Skeletal muscle tissue (tissue), 4 donors: Measurements from ENCODE around the gene PFKL. TPM values are rescaled to one million over a fixed set of nuclear protein-coding genes. Genes with fewer than 3 reads are reported as not detected.

Source experiments
- H3K27ac ChIP-seq: one replicate; pipeline ENCODE4 v1.7.0; 2013; ENCODE audit warnings: mild to moderate bottlenecking, low read depth, low read length, inconsistent platforms
- H3K27me3 ChIP-seq, 3 donors: one replicate each; pipeline ENCODE4 v1.7.0; 2013; ENCODE audit warnings: low read length in 3 of 3; ENCODE audit not compliant: control insufficient read depth in 3 of 3, insufficient read depth in 3 of 3
- H3K36me3 ChIP-seq, 3 donors: one replicate each; pipeline ENCODE4 v1.7.0; 2013; ENCODE audit warnings: low read length in 3 of 3; ENCODE audit not compliant: control insufficient read depth in 3 of 3, insufficient read depth in 3 of 3
- H3K4me1 ChIP-seq, 3 donors: one replicate each; pipeline ENCODE4 v1.7.0; 2013; ENCODE audit warnings: low read length in 3 of 3, mild to moderate bottlenecking in 3 of 3; ENCODE audit not compliant: control insufficient read depth in 3 of 3, insufficient read depth in 3 of 3
- H3K4me3 ChIP-seq, 3 donors: one replicate each; pipeline ENCODE4 v1.7.0; 2013; ENCODE audit warnings: low read length in 3 of 3
- H3K9ac ChIP-seq, 3 donors: one replicate each; pipeline ENCODE4 v1.7.0; 2013; ENCODE audit warnings: low read length in 3 of 3, mild to moderate bottlenecking in 3 of 3, moderate library complexity in 2 of 3, low read depth in 1 of 3
- H3K9me3 ChIP-seq, 3 donors: one replicate each; pipeline ENCODE4 v1.7.0; 2013; ENCODE audit warnings: low read length in 3 of 3; ENCODE audit not compliant: control insufficient read depth in 3 of 3
- total RNA-seq: library from RNA; depleted of rRNA; stranded (reverse); fragments of >200 nt; gene quantifications from one replicate; pipeline ENCODE4 v1.2.3, GENCODE V29; 2014
- donor health status: Osteomylitis.

Gene PFKL
- total RNA-seq, 1 donor from 2014 or later, result 72.0 TPM

- Histone ChIP-seq H3K9me3 (no peaks in the 10 kb centered on the region), H3K4me1 (peaks cover 0 to 14% (median 0%) of the 10 kb centered on the region in 3 donors), H3K27ac (no peak overlapping the region), H3K9ac (no peak overlapping the region), H3K27me3 (no peaks in the 10 kb centered on the region), H3K36me3 (peaks cover 3 to 21% (median 6%) of the 10 kb centered on the region in 3 donors), H3K4me3 (no peak overlapping the region)
Measured at GRCh38 chr21:44326716-44327602, 27.1 kb downstream of the PFKL start.

DNA sequence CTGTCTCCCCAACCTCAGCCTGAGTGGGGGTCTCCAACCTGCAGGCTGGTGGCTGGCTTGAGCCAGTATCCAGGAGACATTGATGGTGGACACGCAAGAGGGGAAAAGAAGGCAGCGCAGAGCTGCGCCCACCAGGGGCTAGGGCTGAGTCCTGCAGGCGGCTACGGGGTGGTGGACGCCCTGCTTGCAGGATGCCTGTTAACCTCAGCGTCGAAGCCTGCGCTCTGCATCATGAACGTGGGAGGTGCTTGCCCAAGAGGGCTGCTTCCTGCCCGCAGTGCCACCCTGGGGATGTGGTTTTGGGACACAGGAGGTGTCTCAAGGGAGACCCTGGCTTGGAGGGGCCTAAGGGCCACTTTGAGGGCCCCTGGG is 27.7 kb downstream of the PFKL start:
- H3K9ac ChIP-seq, result no peak overlapping the region
- no peak overlapping the region for H3K4me3 ChIP-seq
- H3K9me3 ChIP-seq, result no peaks in the 10 kb centered on the region
- no peaks in the 10 kb centered on the region for H3K27me3 ChIP-seq
- H3K4me1 ChIP-seq, result peaks cover 0 to 15% (median 0%) of the 10 kb centered on the region in 3 donors
- H3K36me3 ChIP-seq, result peaks cover 4 to 21% (median 6%) of the 10 kb centered on the region in 3 donors
- H3K27ac ChIP-seq, result no peak overlapping the region

- Histone ChIP-seq H3K27me3 (no peaks in the 10 kb centered on the region), H3K4me3 (no peak overlapping the region), H3K9ac (no peak overlapping the region), H3K36me3 (peaks cover 4 to 21% (median 7%) of the 10 kb centered on the region in 3 donors), H3K9me3 (no peaks in the 10 kb centered on the region), H3K4me1 (peaks cover 0 to 10% (median 0%) of the 10 kb centered on the region in 3 donors), H3K27ac (no peak overlapping the region)
Measured at GRCh38 chr21:44328242-44328895, 28.5 kb downstream of the PFKL start.

GRCh38 chr21:44329086-44329889 is 29.4 kb downstream of the PFKL start:
- Histone ChIP-seq H3K36me3 (peaks cover 4 to 20% (median 5%) of the 10 kb centered on the region in 3 donors), H3K27ac (no peak overlapping the region), H3K4me1 (peaks cover 0 to 5% (median 0%) of the 10 kb centered on the region in 3 donors), H3K9me3 (no peaks in the 10 kb centered on the region), H3K27me3 (no peaks in the 10 kb centered on the region), H3K9ac (no peak overlapping the region), H3K4me3 (no peak overlapping the region)

DNA sequence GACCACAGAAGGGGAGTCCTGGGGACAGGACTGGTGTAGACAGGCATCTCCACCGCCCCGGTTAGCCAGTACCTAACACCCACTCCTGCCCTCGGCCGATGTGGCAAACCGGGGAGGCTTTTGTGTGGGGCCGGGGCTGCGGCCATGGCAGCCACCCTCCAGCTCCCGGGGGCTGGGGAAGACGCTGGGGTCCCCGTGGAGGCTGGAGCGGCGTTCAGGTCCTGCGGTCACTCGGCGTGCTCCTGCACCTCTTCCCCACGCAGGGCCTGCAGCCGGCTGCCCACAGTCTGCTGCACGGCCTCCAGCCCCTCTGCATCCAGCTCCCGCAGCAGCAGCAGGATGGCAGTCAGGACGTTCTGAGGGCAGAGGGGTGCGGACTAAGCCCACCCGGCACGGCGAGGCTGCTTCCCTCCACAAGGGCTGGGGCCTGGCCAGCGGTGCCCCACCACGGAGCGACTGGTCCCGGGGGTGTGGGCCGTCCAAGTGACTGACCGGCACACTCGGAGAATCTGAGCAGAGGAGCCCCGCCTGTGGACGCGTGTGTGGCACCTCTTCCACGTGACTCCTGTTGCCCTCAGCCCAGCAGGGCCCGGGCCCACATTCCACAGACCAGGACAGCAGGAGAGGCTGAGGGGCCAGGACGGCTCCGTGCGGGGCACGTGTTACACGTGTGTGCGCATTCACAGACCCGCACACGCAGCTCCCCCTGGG is 30.3 kb downstream of the PFKL start:
- H3K9ac ChIP-seq, result peak overlapping the region in 1 of 3 donors; percentile 8
- H3K36me3 ChIP-seq, result peaks cover 4 to 15% (median 4%) of the 10 kb centered on the region in 3 donors
- H3K4me3 ChIP-seq, result no peak overlapping the region
- H3K9me3 ChIP-seq, result no peaks in the 10 kb centered on the region
- peaks cover 0 to 4% (median 0%) of the 10 kb centered on the region in 3 donors for H3K4me1 ChIP-seq
- H3K27me3 ChIP-seq, result no peaks in the 10 kb centered on the region
- no peak overlapping the region for H3K27ac ChIP-seq

DNA sequence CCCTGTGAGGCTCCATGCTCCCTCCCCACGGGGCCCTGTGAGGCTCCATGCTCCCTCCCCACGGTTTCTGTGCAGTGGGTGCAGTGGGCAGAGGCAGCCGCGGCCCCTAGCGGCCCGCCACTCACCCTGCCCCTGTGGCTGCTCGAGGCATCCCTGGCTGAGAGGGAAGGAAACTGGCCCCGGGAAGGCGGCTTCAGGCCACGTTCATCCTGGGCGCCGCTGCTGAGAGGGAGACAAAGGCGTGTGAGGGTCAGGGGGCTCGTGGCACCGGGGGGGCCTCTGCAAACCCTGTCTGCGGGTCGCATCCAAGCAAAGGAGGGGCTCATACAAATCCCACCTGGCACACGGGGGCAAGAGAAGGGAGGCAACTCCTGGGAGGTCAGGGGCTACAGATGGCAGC is 30.8 kb downstream of the PFKL start:
- no peaks in the 10 kb centered on the region for H3K27me3 ChIP-seq
- H3K4me1 ChIP-seq, result peaks cover 0 to 4% (median 0%) of the 10 kb centered on the region in 3 donors
- H3K27ac ChIP-seq, result no peak overlapping the region
- H3K36me3 ChIP-seq, result peaks cover 4 to 15% (median 6%) of the 10 kb centered on the region in 3 donors
- no peak overlapping the region for H3K4me3 ChIP-seq
- H3K9ac ChIP-seq, result peak overlapping the region in 1 of 3 donors; percentile 8
- H3K9me3 ChIP-seq, result no peaks in the 10 kb centered on the region

DNA sequence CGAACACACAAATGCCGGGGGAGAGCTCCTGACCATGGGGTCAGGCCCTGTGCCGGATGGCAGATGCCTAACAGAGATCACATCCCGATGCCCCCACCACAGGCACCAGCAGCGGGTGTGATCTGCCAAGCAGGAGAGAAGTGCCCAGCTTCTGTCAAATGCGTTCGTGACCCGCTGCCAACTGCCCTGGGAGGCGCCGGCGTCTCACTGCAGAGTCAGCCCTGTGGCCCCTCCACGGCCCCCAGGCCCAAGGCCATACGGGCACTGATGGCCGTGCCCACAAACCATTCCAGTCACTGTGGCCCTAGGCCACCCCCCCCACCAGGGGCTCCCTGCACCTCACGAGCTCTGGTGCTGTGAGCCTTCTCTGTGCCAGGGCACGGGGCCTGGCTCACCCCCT is 31.4 kb downstream of the PFKL start:
- H3K27me3 ChIP-seq, result no peaks in the 10 kb centered on the region
- no peaks in the 10 kb centered on the region for H3K9me3 ChIP-seq
- H3K4me1 ChIP-seq, result peaks cover 0 to 4% (median 0%) of the 10 kb centered on the region in 3 donors
- no peak overlapping the region for H3K9ac ChIP-seq
- peaks cover 7 to 12% (median 9%) of the 10 kb centered on the region in 3 donors for H3K36me3 ChIP-seq
- no peak overlapping the region for H3K27ac ChIP-seq
- H3K4me3 ChIP-seq, result no peak overlapping the region

DNA sequence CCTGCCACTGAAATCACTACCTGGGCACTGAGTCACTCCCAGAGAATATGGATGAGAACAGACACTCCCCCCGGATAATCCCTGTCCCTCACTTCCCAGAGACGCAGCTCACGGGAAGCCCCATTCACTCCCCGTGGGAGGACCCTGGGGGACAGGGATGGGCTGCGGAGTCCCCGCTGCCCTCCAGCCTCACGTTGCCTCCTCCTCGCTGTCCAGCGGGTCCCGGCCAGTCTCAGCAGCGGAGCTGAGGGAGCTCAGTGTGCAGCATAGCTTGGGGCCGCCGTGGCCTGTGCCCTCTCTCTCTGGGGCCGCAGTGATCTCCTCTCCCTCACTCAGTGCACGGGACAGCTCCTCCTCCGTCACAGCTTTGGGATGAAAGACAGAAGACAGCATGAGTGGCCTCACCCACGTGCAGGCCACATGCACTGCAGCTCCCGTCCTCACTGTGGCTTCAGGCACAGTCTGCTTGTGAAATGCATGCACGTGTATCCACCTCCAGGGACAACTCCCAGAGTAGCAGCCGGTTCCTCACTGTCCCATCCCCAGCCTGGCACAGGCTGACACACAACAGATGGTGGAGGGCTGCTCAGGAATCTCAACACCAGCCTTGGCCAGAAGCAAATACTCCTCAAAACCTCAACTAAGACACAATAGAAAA is 31.9 kb downstream of the PFKL start:
- H3K36me3 ChIP-seq, result peaks cover 8 to 13% (median 13%) of the 10 kb centered on the region in 3 donors
- no peak overlapping the region for H3K27ac ChIP-seq
- no peaks in the 10 kb centered on the region for H3K9me3 ChIP-seq
- peak overlapping the region in 1 of 3 donors; percentile 25 for H3K9ac ChIP-seq
- H3K27me3 ChIP-seq, result no peaks in the 10 kb centered on the region
- peaks cover 0 to 4% (median 0%) of the 10 kb centered on the region in 3 donors for H3K4me1 ChIP-seq
- no peak overlapping the region for H3K4me3 ChIP-seq

- Histone ChIP-seq H3K27me3 (no peaks in the 10 kb centered on the region), H3K9me3 (no peaks in the 10 kb centered on the region), H3K4me1 (peaks cover 0 to 4% (median 0%) of the 10 kb centered on the region in 3 donors), H3K36me3 (peaks cover 8 to 13% (median 13%) of the 10 kb centered on the region in 3 donors), H3K4me3 (no peak overlapping the region), H3K27ac (no peak overlapping the region), H3K9ac (no peak overlapping the region)
Measured at GRCh38 chr21:44332383-44332782, 32.5 kb downstream of the PFKL start.
